ENCODE measurements around the gene BECN2. TPM values are rescaled to one million over a fixed set of nuclear protein-coding genes. Genes with fewer than 3 reads are reported as not detected.
A peak's percentile ranks its signal among the peaks of the same experiment; 100 is the strongest.

The BECN2 gene
- total RNA-seq, 1 donor from 2014 or later: not detected

DNA sequence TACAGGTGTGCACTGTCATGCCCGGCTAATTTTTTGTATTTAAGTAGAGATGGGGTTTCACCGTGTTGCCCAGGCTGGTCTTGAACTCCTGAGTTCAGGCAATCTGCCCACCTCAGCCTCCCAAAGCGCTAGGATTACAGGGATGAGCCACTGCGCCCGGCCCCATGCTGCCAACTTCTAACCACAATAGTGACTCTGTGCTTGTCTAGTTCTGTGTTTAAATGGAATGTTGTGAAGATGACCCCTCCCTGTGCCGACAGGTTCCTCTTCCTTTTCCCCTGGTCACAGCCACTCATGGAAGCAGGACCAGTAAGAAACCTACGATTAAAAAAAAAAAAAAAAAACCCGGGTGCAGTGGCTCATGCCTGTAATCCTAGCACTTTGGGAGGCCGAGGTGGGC lies 36.6 kb downstream of the BECN2 start:
- TF ChIP-seq CTCF (IDR thresholded peaks at IDR 0.05): no peak
- DNase-seq (no peak), ATAC-seq (no peak)
- no peak overlapping the region for H3K27ac ChIP-seq
- intact Hi-C loops (cut with DNase I): no loop called here
- no peaks in the 10 kb centered on the region for H3K9me3 ChIP-seq
- peaks cover 5% of the 10 kb centered on the region for H3K4me1 ChIP-seq
- H3K4me3 ChIP-seq: no peak overlapping the region
- no peaks in the 10 kb centered on the region for H3K27me3 ChIP-seq (ENCODE audit: low read depth)
- H3K36me3 ChIP-seq: no peaks in the 10 kb centered on the region

DNA sequence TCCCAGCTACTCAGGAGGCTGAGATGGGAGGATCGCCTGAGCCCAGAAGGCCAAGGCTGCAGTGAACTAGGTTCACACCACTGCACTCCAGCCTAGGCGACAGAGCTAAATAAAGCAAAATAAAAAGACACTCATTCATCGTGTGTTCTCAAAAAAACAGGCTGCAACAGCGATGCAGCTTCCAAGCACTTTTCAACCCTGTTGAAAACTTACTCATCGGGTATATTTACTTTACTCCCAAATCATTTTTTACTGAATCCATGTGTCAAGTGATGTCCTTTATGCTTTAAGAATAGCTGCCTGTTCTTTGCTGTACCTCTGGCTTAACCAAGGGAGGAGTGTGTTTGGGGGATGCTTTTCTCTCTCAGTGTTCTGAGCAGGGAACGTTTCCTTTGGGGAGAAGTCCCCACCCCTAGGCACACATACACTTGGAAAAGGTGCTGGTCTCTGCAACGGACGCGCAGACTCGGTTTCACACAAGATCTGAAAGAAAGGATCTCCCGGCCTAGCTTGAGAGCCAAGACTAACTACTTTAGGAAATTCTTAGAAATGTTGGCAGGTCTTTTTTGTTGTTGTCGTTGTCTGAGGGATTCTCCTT lies 39.9 kb downstream of the BECN2 start:
- Histone ChIP-seq H3K27ac (no peak overlapping the region), H3K4me3 (no peak overlapping the region), H3K27me3 (ENCODE audit: low read depth) (no peaks in the 10 kb centered on the region), H3K36me3 (no peaks in the 10 kb centered on the region), H3K4me1 (peaks cover 16% of the 10 kb centered on the region), H3K9me3 (no peaks in the 10 kb centered on the region)
- intact Hi-C loops (cut with DNase I): no loop called here
- ATAC-seq (no peak), DNase-seq (no peak)
- no peak for TF ChIP-seq CTCF (IDR thresholded peaks at IDR 0.05)

GRCh38 chr1:241998412-241998921 lies 40.9 kb downstream of the BECN2 start:
- Histone ChIP-seq H3K36me3 (no peaks in the 10 kb centered on the region), H3K27ac (peak overlapping the region; percentile 59), H3K9me3 (no peaks in the 10 kb centered on the region), H3K27me3 (ENCODE audit: low read depth) (no peaks in the 10 kb centered on the region), H3K4me1 (peaks cover 16% of the 10 kb centered on the region), H3K4me3 (peak overlapping the region; percentile 44)
- peak; percentile 75 for DNase-seq
- intact Hi-C loops (cut with DNase I): no loop called here
- TF ChIP-seq CTCF (IDR thresholded peaks at IDR 0.05): peak; percentile 61
- ATAC-seq: peak; percentile 83 to 89

GRCh38 chr1:241999026-241999425 lies 41.5 kb downstream of the BECN2 start, which contains the start of gene MAP1LC3C:
TSS of gene MAP1LC3C (minus strand) at chr1:241999098. CDS start at chr1:241999008, 90 bp downstream.
- Histone ChIP-seq H3K9me3 (no peaks in the 10 kb centered on the region), H3K4me3 (peak within 1 kb of the TSS; percentile 44), H3K27me3 (ENCODE audit: low read depth) (no peaks in the 10 kb centered on the region), H3K36me3 (no peaks in the 10 kb centered on the region), H3K27ac (peak within 1 kb of the TSS; percentile 59), H3K4me1 (peaks cover 16% of the 10 kb centered on the region)
- no peak for TF ChIP-seq CTCF (IDR thresholded peaks at IDR 0.05)
- intact Hi-C loops (cut with DNase I): no loop called here
- ATAC-seq (peak; percentile 18 to 19), DNase-seq (no peak)

DNA sequence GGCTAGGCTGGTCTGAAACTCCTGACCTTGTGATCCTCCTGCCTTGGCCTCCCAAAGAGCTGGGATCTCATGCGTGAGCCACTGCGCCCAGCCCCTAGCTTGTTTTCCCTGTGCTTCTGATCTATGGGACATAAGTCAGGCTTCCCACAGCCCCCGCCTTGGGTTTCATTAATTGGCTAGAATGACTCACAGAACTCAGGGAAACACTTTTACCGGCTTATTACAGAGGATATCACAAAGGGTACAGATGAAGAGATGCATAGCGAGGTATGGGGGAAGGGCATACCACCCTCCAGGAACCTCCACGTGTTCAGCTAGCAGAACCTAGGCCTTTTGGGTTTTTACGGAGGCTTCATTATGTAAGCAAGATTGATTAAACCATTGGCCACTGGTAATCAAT lies 42.9 kb downstream of the BECN2 start:
- no peaks in the 10 kb centered on the region for H3K9me3 ChIP-seq
- intact Hi-C loops (cut with DNase I): no loop called here
- H3K36me3 ChIP-seq: no peaks in the 10 kb centered on the region
- H3K27ac ChIP-seq: no peak overlapping the region
- ATAC-seq (no peak), DNase-seq (no peak)
- TF ChIP-seq CTCF (IDR thresholded peaks at IDR 0.05): no peak
- no peak overlapping the region for H3K4me3 ChIP-seq
- H3K4me1 ChIP-seq: peaks cover 16% of the 10 kb centered on the region
- H3K27me3 ChIP-seq (ENCODE audit: low read depth): no peaks in the 10 kb centered on the region

All from lower lobe of right lung (tissue), 2 donors.